Measurements from ENCODE around the gene VEPH1. TPM values are rescaled to one million over a fixed set of nuclear protein-coding genes. Genes with fewer than 3 reads are reported as not detected.

The VEPH1 gene
- total RNA-seq, 2 experiments from 2014 or later: not detected

DNA sequence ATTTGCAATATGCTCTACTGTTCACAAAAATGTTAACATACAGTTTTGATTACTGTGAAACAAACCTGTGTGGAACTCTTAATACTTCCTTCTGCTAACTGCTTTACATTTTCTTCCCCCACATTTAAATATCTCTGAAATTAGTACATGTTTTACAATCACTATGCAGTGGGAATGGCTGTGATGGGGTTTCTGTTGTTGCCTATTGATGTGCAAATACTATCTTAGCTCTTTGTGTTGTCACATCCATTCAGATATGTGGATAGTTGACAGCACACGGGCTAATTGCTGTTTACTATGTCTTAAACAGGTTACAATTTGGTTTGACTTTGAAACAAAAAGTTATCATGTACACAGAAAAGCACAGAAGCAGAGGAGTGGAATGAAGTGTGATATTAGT is 247.4 kb downstream of the VEPH1 start:
- DNase-seq (no peak), ATAC-seq (no peak)
- CTCF ChIA-PET: no interaction called here
- no peaks in the 10 kb centered on the region for H3K9me3 Mint-ChIP-seq
- intact Hi-C loops (cut with micrococcal nuclease): no loop called here
- TF ChIP-seq, protein P1, sequence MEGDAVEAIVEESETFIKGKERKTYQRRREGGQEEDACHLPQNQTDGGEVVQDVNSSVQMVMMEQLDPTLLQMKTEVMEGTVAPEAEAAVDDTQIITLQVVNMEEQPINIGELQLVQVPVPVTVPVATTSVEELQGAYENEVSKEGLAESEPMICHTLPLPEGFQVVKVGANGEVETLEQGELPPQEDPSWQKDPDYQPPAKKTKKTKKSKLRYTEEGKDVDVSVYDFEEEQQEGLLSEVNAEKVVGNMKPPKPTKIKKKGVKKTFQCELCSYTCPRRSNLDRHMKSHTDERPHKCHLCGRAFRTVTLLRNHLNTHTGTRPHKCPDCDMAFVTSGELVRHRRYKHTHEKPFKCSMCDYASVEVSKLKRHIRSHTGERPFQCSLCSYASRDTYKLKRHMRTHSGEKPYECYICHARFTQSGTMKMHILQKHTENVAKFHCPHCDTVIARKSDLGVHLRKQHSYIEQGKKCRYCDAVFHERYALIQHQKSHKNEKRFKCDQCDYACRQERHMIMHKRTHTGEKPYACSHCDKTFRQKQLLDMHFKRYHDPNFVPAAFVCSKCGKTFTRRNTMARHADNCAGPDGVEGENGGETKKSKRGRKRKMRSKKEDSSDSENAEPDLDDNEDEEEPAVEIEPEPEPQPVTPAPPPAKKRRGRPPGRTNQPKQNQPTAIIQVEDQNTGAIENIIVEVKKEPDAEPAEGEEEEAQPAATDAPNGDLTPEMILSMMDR (IDR thresholded peaks at IDR 0.05): no peak
- H3K27ac Mint-ChIP-seq: no peak overlapping the region
- no peaks in the 10 kb centered on the region for H3K27me3 Mint-ChIP-seq
- no peaks in the 10 kb centered on the region for H3K36me3 Mint-ChIP-seq (ENCODE audit: low read depth)
- POLR2A ChIA-PET: no interaction called here
- no peak overlapping the region for H3K4me3 Mint-ChIP-seq
- H3K4me1 Mint-ChIP-seq (ENCODE audit: low read depth): no peaks in the 10 kb centered on the region

DNA sequence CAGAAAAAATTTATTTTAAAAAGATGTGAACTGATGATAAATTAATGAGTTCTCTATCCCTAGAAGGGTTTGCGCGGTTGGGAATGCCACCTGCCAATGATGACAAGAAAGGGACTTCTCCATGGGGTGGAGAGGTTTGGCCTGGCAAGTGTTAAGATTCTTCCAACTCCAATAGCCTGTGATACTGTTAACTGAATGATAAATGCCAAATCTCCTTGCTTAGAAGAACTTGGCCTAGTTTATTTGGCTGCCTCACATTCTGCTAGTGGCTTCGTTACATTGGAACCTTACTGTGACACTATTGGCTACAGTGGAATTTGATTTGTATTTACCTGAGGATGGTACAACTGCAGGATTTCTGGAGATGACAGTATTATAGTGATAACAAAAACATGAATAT is 251.5 kb downstream of the VEPH1 start:
- TF ChIP-seq, protein P1 (IDR thresholded peaks at IDR 0.05): no peak
- POLR2A ChIA-PET: no interaction called here
- CTCF ChIA-PET: interaction anchor here (0.9 kb wide), 1 partner anchor 14 kb away, joined by 3 read pairs; no protein-coding TSS in a partner anchor
- H3K4me1 Mint-ChIP-seq (ENCODE audit: low read depth): peaks cover 9% of the 10 kb centered on the region
- no peak overlapping the region for H3K27ac Mint-ChIP-seq
- no peak overlapping the region for H3K4me3 Mint-ChIP-seq
- DNase-seq (no peak), ATAC-seq (no peak)
- H3K9me3 Mint-ChIP-seq: no peaks in the 10 kb centered on the region
- no peaks in the 10 kb centered on the region for H3K36me3 Mint-ChIP-seq (ENCODE audit: low read depth)
- intact Hi-C loops (cut with micrococcal nuclease): no loop called here
- H3K27me3 Mint-ChIP-seq: no peaks in the 10 kb centered on the region

DNA sequence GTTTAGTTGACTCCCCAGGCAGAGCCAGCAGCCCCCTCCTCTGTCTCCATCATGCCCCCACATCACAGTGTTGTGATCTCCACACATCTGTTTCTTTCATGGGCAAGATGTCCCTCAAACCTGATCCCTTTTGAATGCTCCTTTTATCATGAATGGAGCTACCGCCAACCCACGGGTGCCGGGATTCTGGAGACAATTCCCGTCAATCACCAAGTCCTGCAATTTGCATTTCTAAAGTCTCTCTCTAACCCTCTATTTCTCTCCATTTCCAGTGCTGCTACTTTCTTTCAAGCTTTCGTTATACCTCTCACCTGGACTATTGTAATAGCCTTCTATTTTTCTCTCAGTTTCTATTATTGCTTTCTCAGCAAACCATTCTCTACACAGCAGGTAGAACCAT is 253.6 kb downstream of the VEPH1 start:
- intact Hi-C loops (cut with micrococcal nuclease): no loop called here
- CTCF ChIA-PET: no interaction called here

DNA sequence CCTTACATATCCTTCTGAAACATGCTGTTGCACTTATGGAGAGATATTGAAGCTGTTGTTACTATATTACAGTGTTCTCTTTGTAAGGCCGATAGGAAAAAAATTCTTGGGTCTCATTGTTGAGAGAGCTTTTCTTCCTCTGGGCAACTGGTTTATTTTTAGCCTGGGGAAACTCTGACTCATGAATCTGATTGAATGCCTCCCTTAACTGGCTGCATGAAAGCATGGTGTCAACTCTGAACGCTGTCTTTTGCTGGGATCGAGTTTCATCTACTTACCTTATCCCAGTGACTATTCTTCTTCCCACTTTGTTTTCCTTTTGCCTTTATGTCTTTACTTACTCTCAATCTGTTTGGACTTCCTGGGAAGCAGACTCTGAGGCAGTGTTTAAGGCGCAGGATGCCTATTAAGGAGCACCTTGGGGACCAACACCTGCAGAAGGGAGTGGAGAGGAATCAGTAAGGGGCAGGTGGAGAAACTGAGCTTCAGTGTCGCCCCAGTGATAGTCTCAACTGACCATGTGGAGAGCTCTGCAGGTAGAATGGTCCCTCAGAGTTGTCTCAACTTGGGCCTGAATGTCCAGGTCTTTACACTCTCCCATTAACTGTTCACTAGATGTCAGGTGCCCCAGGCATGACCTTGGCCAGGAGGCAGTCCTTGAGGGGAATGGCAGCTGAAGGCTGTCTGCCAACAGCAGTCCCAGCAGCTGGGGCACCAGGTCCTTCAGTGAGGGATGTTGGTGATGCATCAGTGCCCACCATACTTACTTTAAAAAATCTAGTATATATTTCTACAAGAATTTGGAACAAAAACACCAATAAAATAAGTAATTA is 254.4 kb downstream of the VEPH1 start:
- Mint-ChIP-seq H3K27ac (no peak overlapping the region), H3K9me3 (no peaks in the 10 kb centered on the region), H3K4me3 (no peak overlapping the region), H3K4me1 (ENCODE audit: low read depth) (peaks cover 9% of the 10 kb centered on the region), H3K27me3 (no peaks in the 10 kb centered on the region), H3K36me3 (ENCODE audit: low read depth) (no peaks in the 10 kb centered on the region)
- ChIA-PET POLR2A (no interaction called here), CTCF (interaction anchor here (1.0 kb wide), 1 partner anchor 111 kb away, joined by 3 read pairs; no protein-coding TSS in a partner anchor)
- TF ChIP-seq, protein P1 (IDR thresholded peaks at IDR 0.05): no peak
- intact Hi-C loops (cut with micrococcal nuclease): no loop called here
- DNase-seq: no peak
- ATAC-seq: peak; percentile 42

More for the DNA sequence above, 253.6 kb downstream of the VEPH1 start:
- DNase-seq (no peak), ATAC-seq (no peak)
- Mint-ChIP-seq H3K27ac (no peak overlapping the region), H3K36me3 (ENCODE audit: low read depth) (no peaks in the 10 kb centered on the region), H3K9me3 (no peaks in the 10 kb centered on the region), H3K4me1 (ENCODE audit: low read depth) (peaks cover 9% of the 10 kb centered on the region), H3K4me3 (no peak overlapping the region), H3K27me3 (no peaks in the 10 kb centered on the region)
- POLR2A ChIA-PET: no interaction called here
- TF ChIP-seq, protein P1 (IDR thresholded peaks at IDR 0.05): no peak

DNA sequence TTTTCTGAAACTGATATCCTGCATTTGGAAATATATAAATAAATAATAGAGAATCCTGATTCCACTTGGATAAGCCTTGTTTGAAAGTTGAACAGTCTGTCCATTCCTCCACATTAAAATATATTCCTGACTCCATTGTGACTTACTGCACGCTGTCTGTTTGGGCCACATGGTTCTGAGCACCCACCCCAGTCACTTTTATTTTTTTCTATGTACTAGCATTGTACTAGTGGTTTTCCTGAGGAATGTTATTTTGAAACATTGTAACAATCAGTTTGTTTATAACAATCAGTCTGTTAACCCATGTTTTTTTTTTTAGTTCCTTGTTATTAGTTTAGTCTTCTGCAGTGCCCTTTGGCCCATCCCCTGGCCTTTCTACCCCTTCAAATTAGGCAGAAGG is 255.8 kb downstream of the VEPH1 start:
- no peak for ATAC-seq
- intact Hi-C loops (cut with micrococcal nuclease): no loop called here
- Mint-ChIP-seq H3K27me3 (no peaks in the 10 kb centered on the region), H3K36me3 (ENCODE audit: low read depth) (no peaks in the 10 kb centered on the region), H3K4me1 (ENCODE audit: low read depth) (peaks cover 9% of the 10 kb centered on the region), H3K4me3 (no peak overlapping the region), H3K27ac (no peak overlapping the region), H3K9me3 (no peaks in the 10 kb centered on the region)
- TF ChIP-seq, protein P1 (IDR thresholded peaks at IDR 0.05): no peak
- ChIA-PET POLR2A (no interaction called here), CTCF (no interaction called here)
- DNase-seq: no peak
